ENCODE measurements around the gene RNF220. TPM values are rescaled to one million over a fixed set of nuclear protein-coding genes. Genes with fewer than 3 reads are reported as not detected.

Gene RNF220
- total RNA-seq, 1 donor from 2014 or later = 84.0 TPM

GRCh38 chr1:44606701-44607281 is 201.7 kb downstream of the RNF220 start:
- intact Hi-C loops (cut with micrococcal nuclease) = no loop called here

GRCh38 chr1:44608141-44608540 is 203.1 kb downstream of the RNF220 start:
- intact Hi-C loops (cut with micrococcal nuclease) = no loop called here

- intact Hi-C loops (cut with micrococcal nuclease) = loop anchor here (1.0 kb wide), 1 partner anchor 44 kb away; no protein-coding TSS in a partner anchor
Observed at GRCh38 chr1:44609412-44609767, 204.3 kb downstream of the RNF220 start.

- intact Hi-C loops (cut with micrococcal nuclease) = loop anchor here (1.0 kb wide), 1 partner anchor 43 kb away; no protein-coding TSS in a partner anchor
Observed at GRCh38 chr1:44609768-44610526, 204.9 kb downstream of the RNF220 start.

- intact Hi-C loops (cut with micrococcal nuclease) = no loop called here
Observed at GRCh38 chr1:44610527-44611148, 205.6 kb downstream of the RNF220 start.

GRCh38 chr1:44611419-44611818 is 206.4 kb downstream of the RNF220 start:
- intact Hi-C loops (cut with micrococcal nuclease) = no loop called here

GRCh38 chr1:44611866-44612265 is 206.8 kb downstream of the RNF220 start:
- intact Hi-C loops (cut with micrococcal nuclease) = no loop called here

GRCh38 chr1:44613941-44614340 is 208.9 kb downstream of the RNF220 start:
- intact Hi-C loops (cut with micrococcal nuclease) = no loop called here

- intact Hi-C loops (cut with micrococcal nuclease) = no loop called here
Observed at GRCh38 chr1:44616284-44616990, 211.4 kb downstream of the RNF220 start.

- intact Hi-C loops (cut with micrococcal nuclease) = no loop called here
Observed at GRCh38 chr1:44616991-44617702, 212.1 kb downstream of the RNF220 start.

- intact Hi-C loops (cut with micrococcal nuclease) = no loop called here
Observed at GRCh38 chr1:44617703-44618029, 212.6 kb downstream of the RNF220 start.

- intact Hi-C loops (cut with micrococcal nuclease) = no loop called here
Observed at GRCh38 chr1:44619261-44619900, 214.3 kb downstream of the RNF220 start.

- intact Hi-C loops (cut with micrococcal nuclease) = no loop called here
Observed at GRCh38 chr1:44620072-44620471, 215.0 kb downstream of the RNF220 start.

- intact Hi-C loops (cut with micrococcal nuclease) = no loop called here
Observed at GRCh38 chr1:44621841-44622286, 216.8 kb downstream of the RNF220 start.

- intact Hi-C loops (cut with micrococcal nuclease) = no loop called here
Observed at GRCh38 chr1:44624268-44624901, 219.3 kb downstream of the RNF220 start.

GRCh38 chr1:44625348-44625747 is 220.3 kb downstream of the RNF220 start:
- intact Hi-C loops (cut with micrococcal nuclease) = no loop called here

GRCh38 chr1:44628962-44629756 is 224.1 kb downstream of the RNF220 start:
- intact Hi-C loops (cut with micrococcal nuclease) = no loop called here

- intact Hi-C loops (cut with micrococcal nuclease) = loop anchor here (2.0 to 5.0 kb wide), 6 partner anchors 87 to 1863 kb away; partner anchors contain the start of genes C1orf50, DMAP1, EIF2B3 and P3H1
Observed at GRCh38 chr1:44630116-44630515, 225.1 kb downstream of the RNF220 start.

- intact Hi-C loops (cut with micrococcal nuclease) = loop anchor here (1.0 to 5.0 kb wide), 7 partner anchors 86 to 1864 kb away; partner anchors contain the start of genes C1orf50, DMAP1, EIF2B3 and ERI3
Observed at GRCh38 chr1:44631333-44631646, 226.2 kb downstream of the RNF220 start.

Measured in T-helper 1 cell treated with Interleukin-12 subunit alpha and Interleukin-12 subunit beta and Interleukin-4 antibody, amounts not matched to agents 30 ng/mL and 1 ng/mL, for 36 hours (primary cell).